B cell (primary cell): ENCODE data around the gene ADAMTS19.

Experiments
- EZH2 ChIP-seq: IDR thresholded peaks from 2 replicates; pipeline ENCODE4 v1.6.1; 2012; ENCODE audit warnings: borderline replicate concordance, low read depth, mild to moderate bottlenecking, moderate library complexity, low read length; ENCODE audit not compliant: insufficient read depth, poor library complexity, severe bottlenecking
- TF ChIP-seq, protein P1 (sequence below): fragments of 200-600 bp; IDR thresholded peaks from one replicate; pipeline ENCODE4 v1.8.0; 2022; ENCODE audit warnings: antibody characterized with exemption, mild to moderate bottlenecking

DNA sequence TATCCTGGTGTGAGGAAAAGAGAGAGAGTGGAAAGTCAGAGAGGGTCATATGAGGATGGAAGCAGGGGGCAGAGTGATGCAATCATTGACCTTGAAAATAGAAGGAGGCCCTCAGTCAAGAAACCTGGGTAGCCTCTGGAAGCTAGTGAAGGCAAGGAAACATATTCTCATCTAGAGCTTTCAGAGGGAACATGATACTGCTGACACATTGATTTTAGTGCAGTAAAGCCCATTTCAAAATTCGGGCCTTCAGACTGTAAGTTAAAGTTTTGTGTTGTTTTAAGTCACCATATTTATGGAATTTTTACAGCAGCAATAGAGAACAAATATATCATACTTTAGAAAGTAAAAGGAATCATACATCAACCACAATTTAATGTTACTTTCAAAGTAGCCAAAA is 87.0 kb downstream of the ADAMTS19 start:
- TF ChIP-seq, protein P1, sequence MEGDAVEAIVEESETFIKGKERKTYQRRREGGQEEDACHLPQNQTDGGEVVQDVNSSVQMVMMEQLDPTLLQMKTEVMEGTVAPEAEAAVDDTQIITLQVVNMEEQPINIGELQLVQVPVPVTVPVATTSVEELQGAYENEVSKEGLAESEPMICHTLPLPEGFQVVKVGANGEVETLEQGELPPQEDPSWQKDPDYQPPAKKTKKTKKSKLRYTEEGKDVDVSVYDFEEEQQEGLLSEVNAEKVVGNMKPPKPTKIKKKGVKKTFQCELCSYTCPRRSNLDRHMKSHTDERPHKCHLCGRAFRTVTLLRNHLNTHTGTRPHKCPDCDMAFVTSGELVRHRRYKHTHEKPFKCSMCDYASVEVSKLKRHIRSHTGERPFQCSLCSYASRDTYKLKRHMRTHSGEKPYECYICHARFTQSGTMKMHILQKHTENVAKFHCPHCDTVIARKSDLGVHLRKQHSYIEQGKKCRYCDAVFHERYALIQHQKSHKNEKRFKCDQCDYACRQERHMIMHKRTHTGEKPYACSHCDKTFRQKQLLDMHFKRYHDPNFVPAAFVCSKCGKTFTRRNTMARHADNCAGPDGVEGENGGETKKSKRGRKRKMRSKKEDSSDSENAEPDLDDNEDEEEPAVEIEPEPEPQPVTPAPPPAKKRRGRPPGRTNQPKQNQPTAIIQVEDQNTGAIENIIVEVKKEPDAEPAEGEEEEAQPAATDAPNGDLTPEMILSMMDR, result no peak
- TF ChIP-seq EZH2, result no peak
